Measurements from ENCODE around the gene IL5. TPM values are rescaled to one million over a fixed set of nuclear protein-coding genes. Genes with fewer than 3 reads are reported as not detected.

The IL5 gene
- total and polyA plus RNA-seq, 2 of the 13 experiments (the other 11 are each of a cell fraction or from before 2014, with no cell fraction given), result not detected

- TF ChIP-seq SOX13 (IDR thresholded peaks at IDR 0.05), result no peak
- TF ChIP-seq SOX13 (CRISPR knock-in tag; conservative IDR thresholded peaks at IDR 0.05 in 1 of 2, IDR thresholded peaks at IDR 0.05 in 1 of 2), result 0 out of 4 replicates have a peak, but pooled peaks of 1 of the 2 experiments have one; percentile 3
- 0 out of 2 replicates have a peak, but pooled peaks have one; percentile 10 for TF ChIP-seq THAP11 (CRISPR knock-in tag; IDR thresholded peaks at IDR 0.05)
- no peak for TF ChIP-seq ZBTB26 (CRISPR knock-in tag; IDR thresholded peaks at IDR 0.05; ENCODE audit: borderline replicate concordance)
- TF ChIP-seq THRA (CRISPR knock-in tag; IDR thresholded peaks at IDR 0.05; ENCODE audit: borderline replicate concordance), result peak; percentile 89; the same call in 1 of the 2 replicates
- TF ChIP-seq NAIF1 (CRISPR knock-in tag; IDR thresholded peaks at IDR 0.05; ENCODE audit: borderline replicate concordance), result no peak
- no peak for TF ChIP-seq ZBED4 (CRISPR knock-in tag; IDR thresholded peaks at IDR 0.05; ENCODE audit: borderline replicate concordance)
- TF ChIP-seq FOXA3 (CRISPR knock-in tag; IDR thresholded peaks at IDR 0.05), result 0 out of 2 replicates have a peak, but pooled peaks have one; percentile 9
- TF ChIP-seq ZNF263 (CRISPR knock-in tag; IDR thresholded peaks at IDR 0.05), result peak; percentile 61; the same call in 1 of the 2 replicates
- no peak for TF ChIP-seq MXD1 (CRISPR knock-in tag; IDR thresholded peaks at IDR 0.05)
- 0 out of 2 replicates have a peak, but pooled peaks have one; percentile 19 for TF ChIP-seq PCBP1 (IDR thresholded peaks at IDR 0.05; ENCODE audit: borderline replicate concordance, low read depth, low read length)
- no peak for TF ChIP-seq GATAD2A (CRISPR knock-in tag; IDR thresholded peaks at IDR 0.05)
- 0 out of 2 replicates have a peak, but pooled peaks have one; percentile 7 for TF ChIP-seq IRF2 (CRISPR knock-in tag; IDR thresholded peaks at IDR 0.05)
- no peak for TF ChIP-seq GATAD1 (CRISPR knock-in tag; IDR thresholded peaks at IDR 0.05)
- TF ChIP-seq ZSCAN25 (CRISPR knock-in tag; IDR thresholded peaks at IDR 0.05), result peak; percentile 94
- no peak for TF ChIP-seq XBP1 (CRISPR knock-in tag; IDR thresholded peaks at IDR 0.05)
- TF ChIP-seq SMC3 (IDR thresholded peaks at IDR 0.05; ENCODE audit: low read length), result no peak
- no peak for TF ChIP-seq IRF9 (CRISPR knock-in tag; IDR thresholded peaks at IDR 0.05; ENCODE audit: borderline replicate concordance)
- TF ChIP-seq ELF4 (CRISPR knock-in tag; IDR thresholded peaks at IDR 0.05; ENCODE audit: borderline replicate concordance), result no peak
- no peak for TF ChIP-seq ZSCAN20 (CRISPR knock-in tag; IDR thresholded peaks at IDR 0.05; ENCODE audit: borderline replicate concordance)
- no peak for TF ChIP-seq ZNF557 (CRISPR knock-in tag; IDR thresholded peaks at IDR 0.05)
- TF ChIP-seq KAT8 (CRISPR knock-in tag; IDR thresholded peaks at IDR 0.05), result peak; percentile 23; the same call in 1 of the 2 replicates
Measured at GRCh38 chr5:132496191-132496630, 47.1 kb downstream of the IL5 start (continued).

Data from HepG2 (cell line).